Endodermal cell (in vitro differentiated cells): Measurements from ENCODE around the gene CFAP61. TPM values are rescaled to one million over a fixed set of nuclear protein-coding genes. Genes with fewer than 3 reads are reported as not detected.

Experiments
- DNase-seq: peaks from one replicate; pipeline ENCODE4 v3.0.0-alpha.2; 2017
- H3K27ac ChIP-seq: 2 replicates; pipeline ENCODE4 v1.5.1; 2013; ENCODE audit warnings: mild to moderate bottlenecking, low read depth, low read length, moderate library complexity
- H3K27me3 ChIP-seq: 2 replicates; pipeline ENCODE4 v1.6.1; 2013; ENCODE audit warnings: mild to moderate bottlenecking, low read length, moderate library complexity; ENCODE audit not compliant: insufficient read depth, control insufficient read depth, poor library complexity, severe bottlenecking
- H3K36me3 ChIP-seq: 2 replicates; pipeline ENCODE4 v1.7.0; 2013; ENCODE audit warnings: mild to moderate bottlenecking, low read length, moderate library complexity; ENCODE audit not compliant: control insufficient read depth, insufficient read depth
- H3K4me1 ChIP-seq: one replicate; pipeline ENCODE4 v1.7.0; 2013; ENCODE audit warnings: low read length; ENCODE audit not compliant: control insufficient read depth, insufficient read depth
- H3K4me3 ChIP-seq: 2 replicates; pipeline ENCODE4 v1.5.1; 2013; ENCODE audit warnings: mild to moderate bottlenecking, low read length, moderate library complexity
- H3K9ac ChIP-seq: 2 replicates; pipeline ENCODE4 v1.6.1; 2013; ENCODE audit warnings: mild to moderate bottlenecking, low read length, moderate library complexity; ENCODE audit not compliant: poor library complexity, severe bottlenecking; ENCODE audit errors: extremely low read depth
- H3K9me3 ChIP-seq: 2 replicates; pipeline ENCODE4 v1.6.1; 2013; ENCODE audit warnings: mild to moderate bottlenecking, low read length, moderate library complexity; ENCODE audit not compliant: control insufficient read depth
- H3K27ac Mint-ChIP-seq: 2 replicates; pipeline ENCODE4 v1.8.0; 2020; ENCODE audit warnings: mixed read lengths
- H3K27me3 Mint-ChIP-seq: 2 replicates; pipeline ENCODE4 v1.8.0; 2021; ENCODE audit warnings: mild to moderate bottlenecking, mixed read lengths; ENCODE audit not compliant: insufficient read depth
- H3K36me3 Mint-ChIP-seq: 2 replicates; pipeline ENCODE4 v1.8.0; 2020; ENCODE audit warnings: low read depth, mixed read lengths
- H3K4me1 Mint-ChIP-seq: 2 replicates; pipeline ENCODE4 v1.8.0; 2020; ENCODE audit warnings: mixed read lengths
- H3K4me3 Mint-ChIP-seq: 2 replicates; pipeline ENCODE4 v1.8.0; 2020; ENCODE audit warnings: mild to moderate bottlenecking, moderate library complexity, mixed read lengths
- H3K9me3 Mint-ChIP-seq: 2 replicates; pipeline ENCODE4 v1.8.0; 2020; ENCODE audit warnings: mild to moderate bottlenecking, mixed read lengths
- WGBS, 2 experiments: methylation state at CpG; one replicate each; pipeline versions ENCODE4 v1.1.5 to v1.1.7; 2013; ENCODE audit warnings: missing lambda C conversion rate in 2 of 2, mixed read lengths in 1 of 2; ENCODE audit not compliant: insufficient coverage in 1 of 2, insufficient read length in 1 of 2; 5-methylcytosine and 5-hydroxymethylcytosine counted together
- total RNA-seq, 2 donors: library from RNA; stranded (reverse); fragmentation: NEBNext Ultra II Directional in 1 of 2; extraction: Animal tissue kit (Norgen Biotek cat#: 25700) in 1 of 2; gene quantifications; 2 replicates in 1 of 2; 3 replicates in 1 of 2; pipeline ENCODE4 v1.2.1, GENCODE V29; 2021
- TF ChIP-seq, protein P1 (sequence below): fragments of 200-600 bp; sonication (generic); conservative IDR thresholded peaks from 2 replicates; pipeline ENCODE4 v1.5.0; 2021; ENCODE audit warnings: antibody characterized with exemption, mild to moderate bottlenecking

CFAP61 gene
- total RNA-seq, 2 donors from 2014 or later: 0.64 to 0.73 TPM

DNA sequence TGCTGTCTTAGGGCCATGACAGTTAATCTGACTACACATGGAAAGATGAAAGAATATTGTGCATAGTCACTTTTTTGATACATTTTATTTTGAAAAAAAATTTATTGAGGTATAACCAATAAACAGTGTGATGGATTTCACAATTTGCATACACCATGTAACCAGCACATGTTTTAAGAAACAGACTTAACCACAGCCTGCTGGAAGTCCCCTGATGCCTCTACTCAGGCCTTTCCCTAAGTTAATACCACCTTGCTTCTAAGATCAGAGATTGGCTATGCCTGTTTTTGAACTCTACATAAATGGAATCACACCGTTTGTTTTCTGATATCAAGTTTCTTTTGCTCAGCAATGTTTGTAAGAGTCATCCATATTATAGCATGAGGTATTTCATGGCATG lies 136.3 kb downstream of the CFAP61 start:
- H3K9me3 ChIP-seq: no peaks in the 10 kb centered on the region
- TF ChIP-seq, protein P1, sequence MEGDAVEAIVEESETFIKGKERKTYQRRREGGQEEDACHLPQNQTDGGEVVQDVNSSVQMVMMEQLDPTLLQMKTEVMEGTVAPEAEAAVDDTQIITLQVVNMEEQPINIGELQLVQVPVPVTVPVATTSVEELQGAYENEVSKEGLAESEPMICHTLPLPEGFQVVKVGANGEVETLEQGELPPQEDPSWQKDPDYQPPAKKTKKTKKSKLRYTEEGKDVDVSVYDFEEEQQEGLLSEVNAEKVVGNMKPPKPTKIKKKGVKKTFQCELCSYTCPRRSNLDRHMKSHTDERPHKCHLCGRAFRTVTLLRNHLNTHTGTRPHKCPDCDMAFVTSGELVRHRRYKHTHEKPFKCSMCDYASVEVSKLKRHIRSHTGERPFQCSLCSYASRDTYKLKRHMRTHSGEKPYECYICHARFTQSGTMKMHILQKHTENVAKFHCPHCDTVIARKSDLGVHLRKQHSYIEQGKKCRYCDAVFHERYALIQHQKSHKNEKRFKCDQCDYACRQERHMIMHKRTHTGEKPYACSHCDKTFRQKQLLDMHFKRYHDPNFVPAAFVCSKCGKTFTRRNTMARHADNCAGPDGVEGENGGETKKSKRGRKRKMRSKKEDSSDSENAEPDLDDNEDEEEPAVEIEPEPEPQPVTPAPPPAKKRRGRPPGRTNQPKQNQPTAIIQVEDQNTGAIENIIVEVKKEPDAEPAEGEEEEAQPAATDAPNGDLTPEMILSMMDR: no peak
- Mint-ChIP-seq H3K27me3 (peaks cover 1% of the 10 kb centered on the region), H3K4me1 (peaks cover 4% of the 10 kb centered on the region), H3K36me3 (no peaks in the 10 kb centered on the region), H3K9me3 (no peaks in the 10 kb centered on the region), H3K27ac (no peak overlapping the region), H3K4me3 (no peak overlapping the region)
- no peaks in the 10 kb centered on the region for H3K4me1 ChIP-seq
- DNase-seq: no peak
- H3K27ac ChIP-seq: no peak overlapping the region
- H3K36me3 ChIP-seq: no peaks in the 10 kb centered on the region
- 100% methylated on average over 1 of the region's 1 CpG; no CpG with 5 or more reads in 1 of the 2 experiments for WGBS, 2 experiments
- H3K4me3 ChIP-seq: no peak overlapping the region
- no peak overlapping the region for H3K9ac ChIP-seq
- no peaks in the 10 kb centered on the region for H3K27me3 ChIP-seq

DNA sequence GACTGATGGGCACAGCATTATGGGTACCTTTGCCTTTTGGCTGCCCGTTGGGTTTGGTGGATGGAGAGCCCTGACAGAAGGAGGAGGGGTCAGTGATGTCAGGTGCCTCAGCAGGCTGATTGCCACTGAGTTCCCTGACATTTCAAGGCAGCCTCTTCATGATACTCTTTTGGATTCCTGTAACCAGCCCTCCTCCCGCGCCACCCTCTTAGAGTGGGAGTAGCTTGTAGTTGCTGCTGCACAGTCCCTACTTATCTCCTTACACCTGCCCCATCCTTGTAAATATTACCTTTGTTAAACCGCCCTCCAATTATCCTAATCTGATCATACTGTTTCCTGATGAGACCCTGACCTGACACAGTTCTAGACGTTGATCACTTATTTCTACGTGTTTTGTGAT lies 140.0 kb downstream of the CFAP61 start:
- TF ChIP-seq, protein P1: no peak
- Histone ChIP-seq H3K4me1 (no peaks in the 10 kb centered on the region), H3K9me3 (no peaks in the 10 kb centered on the region), H3K27me3 (no peaks in the 10 kb centered on the region), H3K4me3 (no peak overlapping the region), H3K27ac (no peak overlapping the region), H3K9ac (no peak overlapping the region), H3K36me3 (no peaks in the 10 kb centered on the region)
- peaks cover 1% of the 10 kb centered on the region for H3K27me3 Mint-ChIP-seq
- H3K9me3 Mint-ChIP-seq: no peaks in the 10 kb centered on the region
- H3K36me3 Mint-ChIP-seq: no peaks in the 10 kb centered on the region
- no peak overlapping the region for H3K27ac Mint-ChIP-seq
- 92% methylated on average over 6 of the region's 6 CpGs; no CpG with 5 or more reads in 1 of the 2 experiments for whole genome bisulfite sequencing, 2 experiments
- no peak overlapping the region for H3K4me3 Mint-ChIP-seq
- no peak for DNase-seq
- H3K4me1 Mint-ChIP-seq: peaks cover 6% of the 10 kb centered on the region

DNA sequence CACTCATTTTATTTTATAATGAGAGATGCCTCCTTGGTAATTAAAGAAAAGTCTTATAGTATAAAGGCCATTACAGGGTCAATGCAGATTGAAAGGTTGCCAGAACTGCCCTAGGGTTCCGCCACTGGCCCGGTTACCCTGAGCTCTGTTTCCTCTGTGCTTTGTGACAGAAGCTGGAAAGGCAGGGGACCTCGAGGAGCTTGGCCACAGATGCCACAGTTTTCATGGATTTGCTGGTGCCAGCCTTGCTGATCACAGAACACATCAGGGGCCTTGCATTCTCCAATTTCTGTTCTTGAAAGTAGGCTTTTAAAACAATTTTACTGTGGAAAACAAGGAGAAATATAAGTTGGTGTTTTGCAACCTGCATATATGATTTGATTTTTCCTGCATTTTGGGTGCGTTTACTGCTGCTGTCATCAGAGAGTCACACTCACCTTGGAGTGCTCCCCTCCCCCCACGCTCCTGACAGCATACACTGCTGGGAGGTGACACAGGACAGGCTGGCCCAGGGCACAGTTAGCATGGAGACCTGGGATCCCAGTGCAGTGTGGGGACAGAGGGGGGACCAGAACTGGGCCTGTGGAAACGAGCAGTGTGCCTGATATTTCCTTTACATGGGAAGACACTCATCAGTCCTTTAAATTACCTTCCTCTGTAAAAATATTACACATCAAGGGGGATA lies 142.8 kb downstream of the CFAP61 start:
- Mint-ChIP-seq H3K4me1 (peaks cover 23% of the 10 kb centered on the region), H3K9me3 (no peaks in the 10 kb centered on the region)

More for the DNA sequence above, 142.8 kb downstream of the CFAP61 start:
- no peak overlapping the region for H3K9ac ChIP-seq
- no peak for DNase-seq
- WGBS, 2 experiments: 86 to 100% methylated on average over 2 to 6 of the region's 6 CpGs
- peaks cover 8% of the 10 kb centered on the region for H3K4me1 ChIP-seq
- H3K9me3 ChIP-seq: no peaks in the 10 kb centered on the region
- H3K36me3 ChIP-seq: no peaks in the 10 kb centered on the region
- Mint-ChIP-seq H3K27me3 (peaks cover 1% of the 10 kb centered on the region), H3K4me3 (no peak overlapping the region), H3K27ac (no peak overlapping the region), H3K36me3 (no peaks in the 10 kb centered on the region)
- no peak overlapping the region for H3K4me3 ChIP-seq
- TF ChIP-seq, protein P1: no peak
- no peaks in the 10 kb centered on the region for H3K27me3 ChIP-seq
- H3K27ac ChIP-seq: no peak overlapping the region
